Brain pericyte (primary cell): ENCODE results near the gene KMT2E.
A peak's percentile ranks its signal among the peaks of the same experiment; 100 is the strongest.
"Not testable (repeated sequence)": the region's sequence is repeated elsewhere in the genome, so short reads cannot be mapped to it uniquely, and the experiment has no call there.

Experiments used
- DNase-seq: peaks from one replicate; pipeline ENCODE4 v3.0.0-alpha.2; 2012; ENCODE audit warnings: low read depth, low spot score

Gene KMT2E

GRCh38 chr7:105013816-105014692 is at the start of gene KMT2E:
KMT2E (plus strand) TSS chr7:105014205; CDS start chr7:105040953, 26,748 bp downstream.
- peak; percentile 78 for DNase-seq

GRCh38 chr7:104964626-104965236 is 49.3 kb upstream of the KMT2E start:
- no peak for DNase-seq

GRCh38 chr7:104966022-104966421 is 48.0 kb upstream of the KMT2E start:
- DNase-seq = no peak

- no peak for DNase-seq
Observed at GRCh38 chr7:104967088-104967487, 46.9 kb upstream of the KMT2E start.

- DNase-seq = no peak
Observed at GRCh38 chr7:104967595-104967994, 46.4 kb upstream of the KMT2E start.

GRCh38 chr7:104968648-104969047 is 45.4 kb upstream of the KMT2E start:
- DNase-seq = no peak

- no peak for DNase-seq
Observed at GRCh38 chr7:104969183-104969582, 44.8 kb upstream of the KMT2E start.

- no peak for DNase-seq
Observed at GRCh38 chr7:104971290-104972071, 42.5 kb upstream of the KMT2E start.

- DNase-seq = no peak
Observed at GRCh38 chr7:104972500-104972899, 41.5 kb upstream of the KMT2E start.

GRCh38 chr7:104973227-104973626 is 40.8 kb upstream of the KMT2E start:
- no peak for DNase-seq

GRCh38 chr7:104973909-104974415 is 40.0 kb upstream of the KMT2E start:
- DNase-seq = peak; percentile 58

GRCh38 chr7:104975553-104975952 is 38.5 kb upstream of the KMT2E start:
- not testable (repeated sequence) for DNase-seq

GRCh38 chr7:104976966-104977636 is 36.9 kb upstream of the KMT2E start:
- no peak for DNase-seq

GRCh38 chr7:104978460-104978859 is 35.5 kb upstream of the KMT2E start:
- DNase-seq = no peak

GRCh38 chr7:104979167-104979841 is 34.7 kb upstream of the KMT2E start:
- DNase-seq = peak; percentile 83

GRCh38 chr7:104980440-104980839 is 33.6 kb upstream of the KMT2E start:
- no peak for DNase-seq

GRCh38 chr7:104980841-104981671 is 32.9 kb upstream of the KMT2E start:
- no peak for DNase-seq

- no peak for DNase-seq
Observed at GRCh38 chr7:104981672-104982037, 32.4 kb upstream of the KMT2E start.

- DNase-seq = no peak
Observed at GRCh38 chr7:104982308-104983075, 31.5 kb upstream of the KMT2E start.
